ENCODE results near the gene ATG101.
A peak's percentile ranks its signal among the peaks of the same experiment; 100 is the strongest.
"Not testable (repeated sequence)": the region's sequence is repeated elsewhere in the genome, so short reads cannot be mapped to it uniquely, and the experiment has no call there.

The ATG101 gene

GRCh38 chr12:52097045-52097666, 27.4 kb downstream of the ATG101 start:
- no peak for DNase-seq (ENCODE audit: low read depth in 2 of 3, low spot score in 1 of 3)

- not testable (repeated sequence) for DNase-seq (ENCODE audit: low read depth in 2 of 3, low spot score in 1 of 3)
Measured at GRCh38 chr12:52104431-52105089, 34.8 kb downstream of the ATG101 start.

- DNase-seq (ENCODE audit: low read depth in 2 of 3, low spot score in 1 of 3): peak; percentile 39 to 51 (median 42)
Measured at GRCh38 chr12:52116222-52117125, 46.7 kb downstream of the ATG101 start.

GRCh38 chr12:52117806-52118475, 48.2 kb downstream of the ATG101 start:
- not testable (repeated sequence) for DNase-seq (ENCODE audit: low read depth in 2 of 3, low spot score in 1 of 3)

- peak in 1 of 3 donors; percentile 12 for DNase-seq (ENCODE audit: low read depth in 2 of 3, low spot score in 1 of 3)
Measured at GRCh38 chr12:52119398-52120254, 49.8 kb downstream of the ATG101 start.

GRCh38 chr12:52120951-52121823, 51.4 kb downstream of the ATG101 start:
- no peak for DNase-seq (ENCODE audit: low read depth in 2 of 3, low spot score in 1 of 3)

GRCh38 chr12:52121824-52122539, 52.2 kb downstream of the ATG101 start:
- peak; percentile 44 to 62 (median 60) for DNase-seq (ENCODE audit: low read depth in 2 of 3, low spot score in 1 of 3)

GRCh38 chr12:52122540-52122871, 52.7 kb downstream of the ATG101 start:
- DNase-seq (ENCODE audit: low read depth in 2 of 3, low spot score in 1 of 3): no peak

GRCh38 chr12:52122904-52123303, 53.1 kb downstream of the ATG101 start:
- DNase-seq (ENCODE audit: low read depth in 2 of 3, low spot score in 1 of 3): no peak

GRCh38 chr12:52123487-52124186, 53.9 kb downstream of the ATG101 start:
- no peak for DNase-seq (ENCODE audit: low read depth in 2 of 3, low spot score in 1 of 3)

- DNase-seq (ENCODE audit: low read depth in 2 of 3, low spot score in 1 of 3): no peak
Measured at GRCh38 chr12:52125476-52125900, 55.7 kb downstream of the ATG101 start.

- DNase-seq (ENCODE audit: low read depth in 2 of 3, low spot score in 1 of 3): no peak
Measured at GRCh38 chr12:52126050-52126604, 56.3 kb downstream of the ATG101 start.

All from stimulated activated CD4-positive, alpha-beta T cell treated with anti-CD3 and anti-CD28 coated beads, Interleukin-12 subunit alpha, Interleukin-12 subunit beta, amount 100 ng/mL, for 48 hours (primary cell).